ENCODE measurements around the gene AWAT1.

DNA sequence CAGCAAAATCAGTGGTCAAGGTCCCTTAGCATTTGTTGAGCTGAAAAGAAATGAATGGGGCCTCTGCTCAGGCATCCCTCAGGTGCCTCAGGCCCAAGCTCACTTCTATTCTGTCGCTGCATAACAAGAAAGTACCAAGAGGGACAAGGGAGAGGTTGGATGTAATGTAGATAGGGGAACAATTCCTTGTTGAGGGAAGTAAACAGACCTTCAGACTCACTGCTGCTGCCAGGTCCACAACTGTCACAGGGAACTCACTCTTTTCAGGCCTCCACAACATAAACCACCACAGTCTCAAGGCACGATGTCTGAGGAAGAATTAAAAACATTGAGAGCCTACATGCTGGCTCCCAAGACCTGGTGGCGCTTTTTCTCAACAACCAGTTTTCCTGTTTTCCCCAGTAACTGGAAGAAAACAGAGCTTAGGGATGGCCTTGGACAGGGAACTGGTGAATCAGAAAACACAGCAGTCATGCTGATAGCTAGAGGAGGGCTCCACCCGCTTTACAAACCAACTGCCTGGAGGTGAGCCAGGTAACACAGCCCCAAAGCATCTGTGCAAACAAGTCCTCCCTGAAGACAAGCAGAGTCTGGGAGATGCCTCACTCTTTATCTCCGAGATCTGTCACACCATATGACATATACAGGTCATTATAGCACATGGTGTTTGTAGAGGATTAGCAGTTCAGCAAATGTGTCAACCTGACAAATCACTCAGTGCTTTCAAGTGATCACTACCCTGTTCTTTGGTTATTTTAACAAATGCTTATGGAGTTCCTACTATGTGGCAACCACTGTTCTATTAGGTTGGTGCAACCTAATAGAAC, 14.3 kb upstream of the AWAT1 start:
- TF ChIP-seq GLIS3 (CRISPR knock-in tag; IDR thresholded peaks at IDR 0.05) (no peak), ZNF565 (CRISPR knock-in tag; conservative IDR thresholded peaks at IDR 0.05; ENCODE audit: low read depth) (no peak), ZFP30 (CRISPR knock-in tag; IDR thresholded peaks at IDR 0.05) (no peak), RARB (CRISPR knock-in tag; IDR thresholded peaks at IDR 0.05) (no peak), PPARA (CRISPR knock-in tag; IDR thresholded peaks at IDR 0.05; ENCODE audit: borderline replicate concordance) (no peak), TCF4 (CRISPR knock-in tag; IDR thresholded peaks at IDR 0.05; ENCODE audit: borderline replicate concordance) (no peak)
- TF ChIP-seq, protein P1, sequence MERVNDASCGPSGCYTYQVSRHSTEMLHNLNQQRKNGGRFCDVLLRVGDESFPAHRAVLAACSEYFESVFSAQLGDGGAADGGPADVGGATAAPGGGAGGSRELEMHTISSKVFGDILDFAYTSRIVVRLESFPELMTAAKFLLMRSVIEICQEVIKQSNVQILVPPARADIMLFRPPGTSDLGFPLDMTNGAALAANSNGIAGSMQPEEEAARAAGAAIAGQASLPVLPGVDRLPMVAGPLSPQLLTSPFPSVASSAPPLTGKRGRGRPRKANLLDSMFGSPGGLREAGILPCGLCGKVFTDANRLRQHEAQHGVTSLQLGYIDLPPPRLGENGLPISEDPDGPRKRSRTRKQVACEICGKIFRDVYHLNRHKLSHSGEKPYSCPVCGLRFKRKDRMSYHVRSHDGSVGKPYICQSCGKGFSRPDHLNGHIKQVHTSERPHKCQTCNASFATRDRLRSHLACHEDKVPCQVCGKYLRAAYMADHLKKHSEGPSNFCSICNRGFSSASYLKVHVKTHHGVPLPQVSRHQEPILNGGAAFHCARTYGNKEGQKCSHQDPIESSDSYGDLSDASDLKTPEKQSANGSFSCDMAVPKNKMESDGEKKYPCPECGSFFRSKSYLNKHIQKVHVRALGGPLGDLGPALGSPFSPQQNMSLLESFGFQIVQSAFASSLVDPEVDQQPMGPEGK (CRISPR knock-in tag; IDR thresholded peaks at IDR 0.05; ENCODE audit: borderline replicate concordance), result no peak
- TF ChIP-seq, protein P2, sequence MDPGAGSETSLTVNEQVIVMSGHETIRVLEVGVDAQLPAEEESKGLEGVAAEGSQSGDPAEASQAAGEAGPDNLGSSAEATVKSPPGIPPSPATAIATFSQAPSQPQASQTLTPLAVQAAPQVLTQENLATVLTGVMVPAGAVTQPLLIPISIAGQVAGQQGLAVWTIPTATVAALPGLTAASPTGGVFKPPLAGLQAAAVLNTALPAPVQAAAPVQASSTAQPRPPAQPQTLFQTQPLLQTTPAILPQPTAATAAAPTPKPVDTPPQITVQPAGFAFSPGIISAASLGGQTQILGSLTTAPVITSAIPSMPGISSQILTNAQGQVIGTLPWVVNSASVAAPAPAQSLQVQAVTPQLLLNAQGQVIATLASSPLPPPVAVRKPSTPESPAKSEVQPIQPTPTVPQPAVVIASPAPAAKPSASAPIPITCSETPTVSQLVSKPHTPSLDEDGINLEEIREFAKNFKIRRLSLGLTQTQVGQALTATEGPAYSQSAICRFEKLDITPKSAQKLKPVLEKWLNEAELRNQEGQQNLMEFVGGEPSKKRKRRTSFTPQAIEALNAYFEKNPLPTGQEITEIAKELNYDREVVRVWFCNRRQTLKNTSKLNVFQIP (CRISPR knock-in tag; IDR thresholded peaks at IDR 0.05; ENCODE audit: borderline replicate concordance, low read depth), result no peak

Measured in SK-N-SH treated with all-trans-retinoic acid at 6 μM for 48 hours (cell line).